GM10847 (cell line): ENCODE measurements around the gene NHS.

Experiments used
- POLR2A ChIP-seq: IDR thresholded peaks from 2 replicates; pipeline ENCODE4 v1.6.1; 2011; ENCODE audit not compliant: insufficient read length; ENCODE audit errors: extremely low read depth

NHS gene

GRCh38 chrX:17462881-17463280 lies 87.9 kb downstream of the NHS start:
- TF ChIP-seq POLR2A: no peak

GRCh38 chrX:17464194-17464593 lies 89.2 kb downstream of the NHS start:
- TF ChIP-seq POLR2A: no peak

- no peak for TF ChIP-seq POLR2A
Observed at GRCh38 chrX:17465201-17465600, 90.2 kb downstream of the NHS start.

- no peak for TF ChIP-seq POLR2A
Observed at GRCh38 chrX:17465802-17466201, 90.8 kb downstream of the NHS start.

GRCh38 chrX:17470136-17470535 lies 95.1 kb downstream of the NHS start:
- TF ChIP-seq POLR2A: no peak

GRCh38 chrX:17471121-17471520 lies 96.1 kb downstream of the NHS start:
- TF ChIP-seq POLR2A: no peak

- no peak for TF ChIP-seq POLR2A
Observed at GRCh38 chrX:17471861-17472260, 96.9 kb downstream of the NHS start.

GRCh38 chrX:17472424-17472823 lies 97.4 kb downstream of the NHS start:
- no peak for TF ChIP-seq POLR2A

GRCh38 chrX:17473021-17473420 lies 98.0 kb downstream of the NHS start:
- no peak for TF ChIP-seq POLR2A

- no peak for TF ChIP-seq POLR2A
Observed at GRCh38 chrX:17474892-17475291, 99.9 kb downstream of the NHS start.

- no peak for TF ChIP-seq POLR2A
Observed at GRCh38 chrX:17475449-17476217, 100.6 kb downstream of the NHS start.

GRCh38 chrX:17476411-17476810 lies 101.4 kb downstream of the NHS start:
- no peak for TF ChIP-seq POLR2A

GRCh38 chrX:17481086-17481485 lies 106.1 kb downstream of the NHS start:
- TF ChIP-seq POLR2A: no peak

GRCh38 chrX:17484592-17484991 lies 109.6 kb downstream of the NHS start:
- no peak for TF ChIP-seq POLR2A

GRCh38 chrX:17485391-17485790 lies 110.4 kb downstream of the NHS start:
- TF ChIP-seq POLR2A: no peak

- TF ChIP-seq POLR2A: no peak
Observed at GRCh38 chrX:17488036-17488435, 113.0 kb downstream of the NHS start.

- TF ChIP-seq POLR2A: no peak
Observed at GRCh38 chrX:17494216-17494615, 119.2 kb downstream of the NHS start.
